Measurements from ENCODE around the gene DPM2.

- TF ChIP-seq CTCF (IDR thresholded peaks at IDR 0.05), result no peak
- no peak for TF ChIP-seq POLR2A (IDR thresholded peaks at IDR 0.05)
These were observed 29.1 kb downstream of the DPM2 start for GRCh38 chr9:127908660-127908926.

Data from uterus (tissue), 2 donors.